Measurements from ENCODE around the gene KRTAP19-6. TPM values are rescaled to one million over a fixed set of nuclear protein-coding genes. Genes with fewer than 3 reads are reported as not detected.

Gene KRTAP19-6
- total RNA-seq, result not detected
- long read RNA-seq, result 0 reads

GRCh38 chr21:30541764-30542163, at the start of gene KRTAP19-6:
KRTAP19-6 (minus strand) TSS chr21:30541864; CDS start chr21:30541833, 31 bp downstream.
- TF ChIP-seq, protein P1, sequence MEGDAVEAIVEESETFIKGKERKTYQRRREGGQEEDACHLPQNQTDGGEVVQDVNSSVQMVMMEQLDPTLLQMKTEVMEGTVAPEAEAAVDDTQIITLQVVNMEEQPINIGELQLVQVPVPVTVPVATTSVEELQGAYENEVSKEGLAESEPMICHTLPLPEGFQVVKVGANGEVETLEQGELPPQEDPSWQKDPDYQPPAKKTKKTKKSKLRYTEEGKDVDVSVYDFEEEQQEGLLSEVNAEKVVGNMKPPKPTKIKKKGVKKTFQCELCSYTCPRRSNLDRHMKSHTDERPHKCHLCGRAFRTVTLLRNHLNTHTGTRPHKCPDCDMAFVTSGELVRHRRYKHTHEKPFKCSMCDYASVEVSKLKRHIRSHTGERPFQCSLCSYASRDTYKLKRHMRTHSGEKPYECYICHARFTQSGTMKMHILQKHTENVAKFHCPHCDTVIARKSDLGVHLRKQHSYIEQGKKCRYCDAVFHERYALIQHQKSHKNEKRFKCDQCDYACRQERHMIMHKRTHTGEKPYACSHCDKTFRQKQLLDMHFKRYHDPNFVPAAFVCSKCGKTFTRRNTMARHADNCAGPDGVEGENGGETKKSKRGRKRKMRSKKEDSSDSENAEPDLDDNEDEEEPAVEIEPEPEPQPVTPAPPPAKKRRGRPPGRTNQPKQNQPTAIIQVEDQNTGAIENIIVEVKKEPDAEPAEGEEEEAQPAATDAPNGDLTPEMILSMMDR (IDR thresholded peaks at IDR 0.05), result no peak
- no peak for TF ChIP-seq POLR2A (IDR thresholded peaks at IDR 0.05)
- Histone ChIP-seq H3K4me3 (no peak within 1 kb of the TSS), H3K9me3 (peaks cover 0 to under 1% (median 0%) of the 10 kb centered on the region in 4 donors), H3K27ac (no peak within 1 kb of the TSS), H3K36me3 (no peaks in the 10 kb centered on the region), H3K4me1 (no peaks in the 10 kb centered on the region), H3K27me3 (no peaks in the 10 kb centered on the region)
- DNase-seq, result no peak
- WGBS (ENCODE audit: insufficient coverage, low coverage, low lambda C conversion rate, missing lambda C conversion rate), result 60% methylated on average over 1 of the region's 1 CpG
- intact Hi-C loops (cut with DNase I), result no loop called here
- ATAC-seq, result no peak

DNA sequence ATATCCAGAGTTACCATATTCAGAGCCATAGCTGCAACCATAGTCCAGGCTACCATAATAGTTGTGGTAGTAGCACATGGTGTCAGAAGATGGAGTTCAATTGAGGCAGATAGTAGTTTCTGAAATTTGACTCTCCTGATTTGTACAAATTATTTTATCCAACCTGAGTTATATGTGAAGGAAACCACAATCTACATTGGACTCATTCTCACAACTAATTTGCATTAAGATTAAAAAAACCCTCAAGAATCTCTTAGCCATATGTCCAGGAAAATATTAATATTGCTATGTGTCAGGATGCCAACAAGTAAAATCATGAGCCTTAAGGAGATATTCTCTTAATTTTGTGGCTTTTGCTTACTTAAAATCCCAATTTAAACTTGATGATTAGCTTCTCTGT, 48.6 kb upstream of the KRTAP19-6 start, which contains the start of gene KRTAP22-2:
TSS of gene KRTAP22-2 (minus strand) at position 101 of the 400 bp plus-strand sequence.
- ATAC-seq (no peak), DNase-seq (no peak)
- H3K27ac ChIP-seq, result no peak within 1 kb of the TSS
- H3K4me1 ChIP-seq, result no peaks in the 10 kb centered on the region
- intact Hi-C loops (cut with DNase I), result no loop called here
- no peaks in the 10 kb centered on the region for H3K36me3 ChIP-seq
- H3K4me3 ChIP-seq, result no peak within 1 kb of the TSS
- H3K9me3 ChIP-seq, result no peaks in the 10 kb centered on the region
- TF ChIP-seq POLR2A (IDR thresholded peaks at IDR 0.05), result no peak
- TF ChIP-seq, protein P1 (IDR thresholded peaks at IDR 0.05), result no peak
- no peaks in the 10 kb centered on the region for H3K27me3 ChIP-seq

DNA sequence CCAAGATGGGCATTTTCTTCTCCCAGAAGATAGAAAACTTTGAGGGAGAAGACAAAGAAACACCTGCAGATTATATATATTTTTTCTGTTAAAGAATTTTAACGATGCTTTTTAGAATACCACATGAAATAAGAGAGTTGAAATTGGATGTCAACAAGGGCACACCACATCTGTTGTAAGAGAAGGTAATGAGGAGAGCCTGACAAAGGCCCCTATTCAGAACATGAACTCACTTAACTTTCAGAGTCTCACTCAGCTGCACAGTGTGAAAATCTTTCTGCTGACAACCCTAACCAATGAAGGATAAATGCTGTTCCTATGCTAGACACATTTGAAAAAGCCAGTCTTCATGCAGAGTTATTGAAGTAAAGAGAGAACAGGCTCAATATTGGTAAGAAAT, 41.2 kb upstream of the KRTAP19-6 start:
- WGBS (ENCODE audit: insufficient coverage, low coverage, low lambda C conversion rate, missing lambda C conversion rate), result 50% methylated on average over 1 of the region's 1 CpG

GRCh38 chr21:30580132-30580531, 38.5 kb upstream of the KRTAP19-6 start:
- Histone ChIP-seq H3K36me3 (no peaks in the 10 kb centered on the region), H3K9me3 (no peaks in the 10 kb centered on the region), H3K27me3 (no peaks in the 10 kb centered on the region), H3K4me1 (no peaks in the 10 kb centered on the region), H3K27ac (no peak overlapping the region), H3K4me3 (no peak overlapping the region)
- intact Hi-C loops (cut with DNase I), result no loop called here
- 41% methylated on average over 3 of the region's 3 CpGs for WGBS (ENCODE audit: insufficient coverage, low coverage, low lambda C conversion rate, missing lambda C conversion rate)
- DNase-seq (no peak), ATAC-seq (no peak)
- no peak for TF ChIP-seq POLR2A (IDR thresholded peaks at IDR 0.05)
- TF ChIP-seq, protein P1 (IDR thresholded peaks at IDR 0.05), result no peak

More for the DNA sequence above, 41.2 kb upstream of the KRTAP19-6 start:
- DNase-seq (no peak), ATAC-seq (no peak)
- intact Hi-C loops (cut with DNase I), result no loop called here
- Histone ChIP-seq H3K4me3 (no peak overlapping the region), H3K4me1 (no peaks in the 10 kb centered on the region), H3K36me3 (no peaks in the 10 kb centered on the region), H3K27me3 (no peaks in the 10 kb centered on the region), H3K27ac (no peak overlapping the region), H3K9me3 (no peaks in the 10 kb centered on the region)
- TF ChIP-seq, protein P1 (IDR thresholded peaks at IDR 0.05), result no peak
- no peak for TF ChIP-seq POLR2A (IDR thresholded peaks at IDR 0.05)

DNA sequence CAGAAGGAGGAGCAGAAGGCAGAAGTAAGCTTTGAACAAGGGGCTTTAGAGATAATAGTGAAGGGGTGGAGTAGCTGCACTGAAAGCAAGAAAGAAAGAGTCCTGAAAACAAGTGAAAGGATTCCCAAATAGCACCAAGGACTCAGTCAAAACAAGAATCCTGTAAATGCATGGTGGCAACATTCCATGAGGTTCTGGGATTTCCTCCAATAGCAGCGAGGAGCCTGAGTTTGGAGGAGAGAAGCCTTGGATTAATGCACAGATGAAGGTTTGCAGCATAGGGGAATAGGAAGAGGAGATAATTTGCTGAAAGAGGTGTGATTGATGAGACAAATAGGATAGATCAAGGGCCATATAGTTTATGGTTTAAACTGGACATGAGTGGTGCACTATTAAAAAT, 37.7 kb upstream of the KRTAP19-6 start:
- no peak for DNase-seq
- WGBS (ENCODE audit: insufficient coverage, low coverage, low lambda C conversion rate, missing lambda C conversion rate), result 33% methylated on average over 1 of the region's 1 CpG
- ATAC-seq, result no peak
- H3K27ac ChIP-seq, result no peak overlapping the region
- intact Hi-C loops (cut with DNase I), result no loop called here
- no peak overlapping the region for H3K4me3 ChIP-seq
- no peaks in the 10 kb centered on the region for H3K27me3 ChIP-seq
- H3K9me3 ChIP-seq, result no peaks in the 10 kb centered on the region
- no peaks in the 10 kb centered on the region for H3K36me3 ChIP-seq
- no peaks in the 10 kb centered on the region for H3K4me1 ChIP-seq
- no peak for TF ChIP-seq POLR2A (IDR thresholded peaks at IDR 0.05)
- TF ChIP-seq, protein P1 (IDR thresholded peaks at IDR 0.05), result no peak

Measured in right lobe of liver (tissue), 6 donors.